HG03045 (cell line): ENCODE measurements around the gene MACROD2.
"Not testable (repeated sequence)": the region's sequence is repeated elsewhere in the genome, so short reads cannot be mapped to it uniquely, and the experiment has no call there.

Experiments used
- ATAC-seq: cut with Tn5 transposase; IDR thresholded peaks from one replicate; pipeline ENCODE4 v1.9.1; 2021; ENCODE audit warnings: mild to moderate bottlenecking, moderate library complexity; ENCODE audit not compliant: unreplicated experiment

The MACROD2 gene

GRCh38 chr20:15992564-15992963, 1997.2 kb downstream of the MACROD2 start:
- no peak for ATAC-seq

- ATAC-seq: no peak
Observed at GRCh38 chr20:16000112-16000511, 2004.8 kb downstream of the MACROD2 start.

- ATAC-seq: no peak
Observed at GRCh38 chr20:16001286-16001685, 2006.0 kb downstream of the MACROD2 start.

GRCh38 chr20:16003310-16003709, 2008.0 kb downstream of the MACROD2 start:
- no peak for ATAC-seq

- no peak for ATAC-seq
Observed at GRCh38 chr20:16004108-16004854, 2009.0 kb downstream of the MACROD2 start.

GRCh38 chr20:16005021-16005914, 2010.0 kb downstream of the MACROD2 start:
- ATAC-seq: no peak

- ATAC-seq: no peak
Observed at GRCh38 chr20:16005915-16006493, 2010.7 kb downstream of the MACROD2 start.

- peak; percentile 98 for ATAC-seq
Observed at GRCh38 chr20:16007164-16007563, 2011.8 kb downstream of the MACROD2 start.

- no peak for ATAC-seq
Observed at GRCh38 chr20:16007962-16008361, 2012.6 kb downstream of the MACROD2 start.

- no peak for ATAC-seq
Observed at GRCh38 chr20:16011056-16011455, 2015.7 kb downstream of the MACROD2 start.

- no peak for ATAC-seq
Observed at GRCh38 chr20:16011519-16011918, 2016.2 kb downstream of the MACROD2 start.

GRCh38 chr20:16012934-16013333, 2017.6 kb downstream of the MACROD2 start:
- ATAC-seq: not testable (repeated sequence)

GRCh38 chr20:16013631-16014030, 2018.3 kb downstream of the MACROD2 start:
- ATAC-seq: no peak

- no peak for ATAC-seq
Observed at GRCh38 chr20:16014436-16014835, 2019.1 kb downstream of the MACROD2 start.

GRCh38 chr20:16017656-16018055, 2022.3 kb downstream of the MACROD2 start:
- ATAC-seq: no peak

- ATAC-seq: no peak
Observed at GRCh38 chr20:16018881-16019280, 2023.6 kb downstream of the MACROD2 start.

GRCh38 chr20:16020971-16021370, 2025.7 kb downstream of the MACROD2 start:
- no peak for ATAC-seq

- no peak for ATAC-seq
Observed at GRCh38 chr20:16025084-16025483, 2029.8 kb downstream of the MACROD2 start.

- ATAC-seq: no peak
Observed at GRCh38 chr20:16027686-16028085, 2032.4 kb downstream of the MACROD2 start.

- ATAC-seq: no peak
Observed at GRCh38 chr20:16028923-16029322, 2033.6 kb downstream of the MACROD2 start.

- ATAC-seq: no peak
Observed at GRCh38 chr20:16030253-16030652, 2034.9 kb downstream of the MACROD2 start.

GRCh38 chr20:16035576-16035975, 2040.3 kb downstream of the MACROD2 start:
- no peak for ATAC-seq
